Umbilical cord (tissue), 2 donors: Measurements from ENCODE around the gene SLK. TPM values are rescaled to one million over a fixed set of nuclear protein-coding genes. Genes with fewer than 3 reads are reported as not detected.
A peak's percentile ranks its signal among the peaks of the same experiment; 100 is the strongest.

Experiments used
- DNase-seq: peaks from one replicate; pipeline ENCODE4 v3.0.0-alpha.2; 2015; ENCODE audit warnings: low spot score
- total RNA-seq: library from RNA; depleted of rRNA; stranded (reverse); fragments of >200 nt; gene quantifications from one replicate; pipeline ENCODE4 v1.2.3, GENCODE V29; 2014; ENCODE audit warnings: low replicate concordance; ENCODE audit not compliant: insufficient read depth

The SLK gene
- total RNA-seq, 1 donor from 2014 or later, result 128 TPM

GRCh38 chr10:104033401-104033930 is 66.5 kb downstream of the SLK start:
- no peak for DNase-seq

GRCh38 chr10:104033966-104034365 is 67.0 kb downstream of the SLK start:
- DNase-seq, result no peak

- peak; percentile 64 for DNase-seq
These were observed 67.7 kb downstream of the SLK start for GRCh38 chr10:104034401-104035193.

- DNase-seq, result no peak
These were observed 68.5 kb downstream of the SLK start for GRCh38 chr10:104035194-104036068.

- no peak for DNase-seq
These were observed 69.1 kb downstream of the SLK start for GRCh38 chr10:104036069-104036384.

- no peak for DNase-seq
These were observed 69.7 kb downstream of the SLK start for GRCh38 chr10:104036518-104037260.

- no peak for DNase-seq
These were observed 70.5 kb downstream of the SLK start for GRCh38 chr10:104037261-104037951.

- DNase-seq, result no peak
These were observed 71.6 kb downstream of the SLK start for GRCh38 chr10:104038537-104038936.

- no peak for DNase-seq
These were observed 72.2 kb downstream of the SLK start for GRCh38 chr10:104038958-104039752.

- no peak for DNase-seq
These were observed 73.4 kb downstream of the SLK start for GRCh38 chr10:104040382-104040781.

- no peak for DNase-seq
These were observed 74.2 kb downstream of the SLK start for GRCh38 chr10:104040862-104041789.

GRCh38 chr10:104041891-104042535 is 75.1 kb downstream of the SLK start:
- DNase-seq, result no peak

GRCh38 chr10:104043185-104043830 is 76.4 kb downstream of the SLK start:
- DNase-seq, result no peak

- no peak for DNase-seq
These were observed 76.9 kb downstream of the SLK start for GRCh38 chr10:104043854-104044253.

GRCh38 chr10:104045151-104046089 is 78.5 kb downstream of the SLK start:
- peak; percentile 47 for DNase-seq

GRCh38 chr10:104046651-104047050 is 79.7 kb downstream of the SLK start:
- DNase-seq, result no peak
